Epidermal melanocyte (primary cell): Measurements from ENCODE around the gene MPV17.
"Not testable (repeated sequence)": the region's sequence is repeated elsewhere in the genome, so short reads cannot be mapped to it uniquely, and the experiment has no call there.

Experiments used
- DNase-seq: peaks from one replicate; pipeline ENCODE4 v3.0.0; 2011; ENCODE audit warnings: low spot score; ENCODE audit not compliant: insufficient read length

MPV17 gene

DNA sequence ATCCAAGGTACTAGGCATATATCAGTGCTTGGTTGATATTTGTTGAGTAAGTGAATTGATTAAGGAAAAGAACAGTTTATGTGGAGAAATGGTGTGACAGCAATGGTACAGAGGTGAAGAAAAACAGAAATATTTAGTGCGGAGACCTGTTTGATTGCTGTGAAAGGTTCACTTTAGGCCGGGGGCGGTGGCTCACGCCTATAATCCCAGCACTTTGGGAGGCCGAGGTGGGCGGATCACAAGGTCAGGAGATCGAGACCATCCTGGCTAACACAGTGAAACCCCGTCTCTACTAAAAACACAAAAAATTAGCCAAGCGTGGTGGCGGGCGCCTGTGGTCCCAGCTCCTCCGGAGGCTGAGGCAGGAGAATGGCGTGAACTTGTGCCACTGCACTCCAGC lies 54.6 kb downstream of the MPV17 start:
- not testable (repeated sequence) for DNase-seq

DNA sequence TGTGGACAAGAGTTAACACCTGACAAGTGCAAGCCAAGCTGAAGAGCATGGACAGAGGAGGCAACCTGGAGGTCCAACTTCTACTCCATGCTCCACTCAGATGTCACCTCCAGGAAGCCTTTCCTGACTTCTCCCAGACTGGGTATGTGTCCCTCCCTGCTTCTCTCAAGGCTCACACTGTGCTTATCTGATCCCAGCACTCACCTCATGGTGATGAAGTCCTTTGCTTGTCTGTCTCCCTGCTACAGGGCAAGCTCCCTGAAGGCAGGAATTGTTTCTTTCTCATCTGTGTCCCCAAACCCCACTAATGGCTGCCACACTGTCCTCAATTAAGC lies 57.4 kb downstream of the MPV17 start:
- no peak for DNase-seq

DNA sequence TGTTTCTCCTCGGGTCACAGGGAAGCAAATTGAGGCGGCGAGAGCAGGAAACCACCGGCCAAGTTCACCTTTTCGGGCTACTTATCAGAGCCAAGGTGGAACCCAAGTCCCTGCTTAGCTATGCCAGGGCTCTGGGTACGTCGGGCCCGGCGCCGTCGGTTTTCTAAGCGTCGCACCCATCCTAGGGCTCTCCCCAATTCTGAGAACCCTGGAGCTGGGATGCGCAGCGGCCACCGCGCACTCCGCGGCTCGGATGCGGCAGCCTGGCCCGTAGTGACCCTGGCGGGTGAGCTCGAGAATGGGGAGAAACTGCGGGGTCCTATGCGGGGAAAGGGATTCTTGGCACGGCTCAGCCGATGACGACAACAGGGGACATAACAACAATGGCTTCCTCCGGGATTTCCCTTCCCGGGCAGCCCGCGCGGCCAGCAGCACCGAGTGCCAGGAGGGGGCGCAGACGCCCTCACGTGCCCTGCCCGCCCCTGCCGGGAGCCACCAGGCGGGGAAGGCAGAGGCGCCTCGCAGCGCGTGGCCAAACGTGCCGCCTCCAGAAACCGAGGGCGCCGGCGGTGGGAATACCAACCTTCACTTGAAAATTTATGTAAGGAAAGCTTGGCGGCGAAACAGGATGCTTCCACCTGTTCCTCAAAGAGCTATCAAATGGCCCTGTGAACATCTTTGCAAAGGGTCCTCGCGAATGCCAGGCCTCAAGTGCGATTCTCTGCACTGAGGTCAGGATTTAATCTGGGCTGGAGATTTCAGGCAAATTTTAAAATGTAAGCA lies 58.0 kb downstream of the MPV17 start:
- peak; percentile 55 for DNase-seq

DNA sequence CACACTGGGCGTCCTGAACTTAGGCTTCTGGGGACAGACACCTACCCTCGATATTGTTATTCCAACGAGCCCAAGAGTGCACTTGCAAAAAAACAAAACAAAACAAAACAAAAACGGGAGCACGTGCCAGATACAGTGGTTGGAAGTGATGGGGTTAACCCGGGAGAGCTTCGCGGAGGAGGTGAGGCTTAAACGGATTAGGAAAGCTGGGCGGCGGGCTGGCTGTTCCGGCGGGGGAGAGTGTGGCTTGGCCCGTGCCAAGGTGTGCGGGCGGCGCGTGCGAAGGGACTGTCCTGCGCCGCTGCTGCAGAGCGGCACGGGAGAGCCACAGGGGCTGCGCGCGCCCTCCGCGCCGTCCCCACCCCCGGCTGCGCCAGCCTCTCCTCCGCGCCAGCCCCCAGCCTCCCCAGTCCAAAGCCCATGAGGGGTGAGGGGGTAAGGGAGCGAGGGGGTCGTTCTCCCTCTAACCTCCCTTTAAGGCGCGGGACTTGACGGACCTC lies 58.6 kb downstream of the MPV17 start:
- DNase-seq = no peak

DNA sequence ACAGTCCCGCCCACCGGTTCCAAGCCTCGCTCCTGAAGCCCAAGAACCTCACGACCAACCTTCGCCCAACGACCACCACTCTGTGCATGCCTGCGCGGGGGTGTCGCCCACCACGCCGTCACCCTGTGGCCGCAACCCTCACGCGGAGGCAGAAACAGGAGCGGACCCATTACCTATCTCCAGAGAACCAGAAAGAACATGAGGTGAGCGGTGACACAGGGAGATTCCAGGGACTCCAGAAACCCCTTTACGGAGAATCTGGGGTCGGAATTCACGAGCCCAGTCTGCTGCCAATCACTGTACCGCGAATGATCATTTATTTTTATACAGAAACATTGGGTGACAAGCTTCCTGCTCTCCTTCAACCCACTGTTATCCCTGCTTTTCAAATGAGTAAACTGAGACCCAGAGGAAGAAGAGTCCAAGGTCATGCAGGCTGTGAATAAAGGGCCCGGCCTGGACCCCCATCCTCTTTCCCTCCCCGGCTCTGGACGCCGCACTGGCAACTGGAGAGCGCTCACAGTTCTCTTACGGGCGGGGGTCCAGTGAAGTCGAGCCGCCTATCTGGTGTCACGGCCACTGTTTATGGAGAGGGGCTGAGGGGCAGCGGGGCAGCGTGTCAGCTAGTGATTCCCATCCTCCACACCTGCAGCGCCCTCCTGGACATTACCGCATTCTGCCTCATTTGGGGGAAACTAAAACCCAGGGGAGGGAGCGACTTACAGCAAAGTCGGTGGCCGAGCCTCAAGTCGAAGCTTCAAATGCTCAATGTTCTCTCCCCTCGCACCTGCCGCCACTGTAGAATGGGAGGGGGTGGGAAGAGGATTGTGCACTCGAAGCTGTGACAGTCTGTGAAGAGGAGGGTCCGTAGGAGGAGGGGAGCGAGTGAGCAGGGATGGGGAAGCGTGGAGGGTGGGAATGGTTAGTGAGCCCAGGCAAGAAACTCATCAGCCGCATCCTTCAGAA lies 59.3 kb downstream of the MPV17 start:
- DNase-seq = no peak

DNA sequence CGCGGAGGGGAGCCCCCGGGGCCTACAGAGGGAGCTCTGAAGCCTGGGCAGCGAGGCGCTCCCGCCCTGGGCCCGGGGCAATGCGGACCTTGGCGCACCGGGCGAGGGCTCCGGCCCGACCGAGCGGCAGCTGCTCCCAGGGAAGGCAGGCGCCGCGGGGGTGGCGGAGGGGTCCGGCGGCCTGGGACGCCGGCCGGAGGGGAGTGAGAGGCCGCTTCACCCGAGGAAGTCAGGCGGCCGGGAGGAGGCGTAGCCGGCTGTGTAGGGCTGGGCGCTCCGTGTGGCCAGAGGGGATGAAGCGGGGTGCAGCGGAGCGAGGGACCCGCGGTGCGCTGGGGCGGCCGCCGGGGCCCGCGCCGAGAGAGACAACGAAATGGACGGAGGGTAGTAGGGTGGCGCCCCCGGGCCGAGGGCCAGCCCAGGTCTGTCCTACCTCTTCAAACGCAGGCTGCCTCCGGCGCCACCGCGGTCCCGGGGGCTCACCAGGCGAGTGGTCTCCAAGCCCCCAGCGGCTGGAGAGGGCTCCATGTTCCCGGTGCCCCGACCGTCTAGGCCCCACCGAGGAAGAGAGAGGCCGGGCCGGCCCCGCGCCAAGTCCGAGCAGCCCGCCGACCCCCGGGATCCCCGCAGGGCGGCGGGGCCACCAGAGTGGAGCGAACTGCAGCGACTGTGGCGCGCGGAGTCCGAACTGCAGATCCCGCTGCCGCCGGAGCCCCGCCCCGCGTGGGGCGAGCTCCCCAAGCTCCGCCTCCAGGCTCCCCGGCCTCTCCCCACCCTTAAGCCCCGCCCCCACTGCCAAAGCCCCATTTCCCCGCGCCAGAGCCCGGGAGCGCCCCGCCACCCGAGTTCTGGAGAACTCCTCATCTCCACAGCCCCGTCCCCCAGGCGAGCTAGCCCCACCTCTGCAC lies 60.3 kb downstream of the MPV17 start, which contains the start of gene SLC30A3:
Gene SLC30A3 (minus strand): TSS at position 669 of the 908 bp plus-strand sequence. CDS start 141 bp downstream, at position 528.
- peak; percentile 77 for DNase-seq

DNA sequence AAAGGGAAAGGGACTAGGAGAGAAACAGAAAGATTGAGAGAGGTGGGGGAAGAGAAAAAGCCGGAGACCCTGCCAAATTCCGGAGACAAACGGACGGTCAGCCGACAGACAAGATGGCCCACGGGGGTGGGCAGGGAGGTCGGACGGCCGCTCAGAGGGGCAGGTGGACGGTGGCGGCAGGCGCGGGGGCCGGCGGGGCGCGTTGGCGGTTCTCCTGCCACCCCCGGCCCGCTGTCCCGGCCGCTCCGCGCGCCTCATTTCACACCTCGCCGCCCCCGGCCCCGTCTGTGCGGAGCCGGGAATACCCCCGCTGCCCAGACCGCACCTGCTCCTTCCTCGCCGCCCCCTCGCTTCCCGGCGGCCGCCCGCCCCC lies 61.0 kb downstream of the MPV17 start:
- DNase-seq = no peak

DNA sequence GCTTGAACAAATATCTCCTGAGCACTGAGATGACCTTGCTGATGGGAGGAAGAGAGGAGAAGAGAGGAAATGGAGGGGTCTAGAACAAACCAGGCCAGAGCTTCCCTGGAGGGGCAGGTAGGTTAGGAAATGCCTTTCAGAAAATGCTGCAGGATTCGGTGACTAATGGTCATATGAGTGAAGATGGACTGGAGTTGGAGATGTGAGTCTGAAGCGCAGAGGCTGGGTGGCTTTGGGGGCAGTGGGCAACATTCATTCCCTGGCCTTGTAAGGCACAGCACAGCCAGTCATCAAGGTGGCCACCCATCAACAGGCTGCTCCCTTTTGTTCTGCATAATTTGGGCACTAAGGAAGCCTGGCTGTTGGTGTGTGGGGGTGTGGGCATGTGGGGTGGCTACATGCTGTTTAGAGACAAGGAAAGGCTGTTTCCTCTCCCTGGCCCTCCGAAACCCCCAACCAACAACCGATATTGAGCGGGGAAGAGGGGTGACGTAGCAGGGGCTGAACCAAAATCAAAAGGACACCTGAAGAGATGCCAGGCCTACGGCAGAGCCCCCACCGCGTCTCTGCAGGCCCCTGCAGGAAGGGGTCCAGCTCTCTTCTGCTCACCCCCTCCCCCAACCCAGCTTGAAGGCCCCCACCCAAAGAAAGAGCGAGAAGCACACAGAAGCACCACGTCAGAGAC lies 61.5 kb downstream of the MPV17 start:
- no peak for DNase-seq
